Measurements from ENCODE around the gene GATAD2B. TPM values are rescaled to one million over a fixed set of nuclear protein-coding genes. Genes with fewer than 3 reads are reported as not detected.

Gene GATAD2B
- total RNA-seq, 4 donors from 2014 or later: 9.7 to 16.6 (median 12.0) TPM

GRCh38 chr1:153792631-153793041 lies 130.1 kb downstream of the GATAD2B start:
- Histone ChIP-seq H3K27ac (no peak overlapping the region), H3K36me3 (no peaks in the 10 kb centered on the region), H3K27me3 (no peaks in the 10 kb centered on the region), H3K4me1 (peaks cover 13 to 39% (median 20%) of the 10 kb centered on the region in 3 donors), H3K9me3 (no peaks in the 10 kb centered on the region), H3K4me3 (no peak overlapping the region)
- no peak for DNase-seq
- 83 to 84% methylated on average over 10 of the region's 11 CpGs for WGBS, 2 donors
- TF ChIP-seq CTCF (IDR thresholded peaks at IDR 0.05) (no peak), POLR2A (IDR thresholded peaks at IDR 0.05) (no peak)
- intact Hi-C loops (cut with DNase I): no loop called here

GRCh38 chr1:153791648-153792253 lies 131.0 kb downstream of the GATAD2B start:
- H3K4me3 ChIP-seq: peak overlapping the region in 1 of 4 donors; percentile 58
- H3K9me3 ChIP-seq: no peaks in the 10 kb centered on the region
- peak overlapping the region; percentile 42 to 93 (median 88) for H3K27ac ChIP-seq
- peaks cover 13 to 30% (median 20%) of the 10 kb centered on the region in 3 donors for H3K4me1 ChIP-seq
- H3K36me3 ChIP-seq: no peaks in the 10 kb centered on the region
- TF ChIP-seq CTCF (IDR thresholded peaks at IDR 0.05) (no peak), POLR2A (IDR thresholded peaks at IDR 0.05) (no peak)
- intact Hi-C loops (cut with DNase I): no loop called here
- no peaks in the 10 kb centered on the region for H3K27me3 ChIP-seq
- DNase-seq: no peak
- 48 to 67% methylated on average over 8 to 15 of the region's 16 CpGs for WGBS, 2 donors

GRCh38 chr1:153790966-153791647 lies 131.7 kb downstream of the GATAD2B start:
- no peak for DNase-seq
- Histone ChIP-seq H3K36me3 (no peaks in the 10 kb centered on the region), H3K27ac (peak overlapping the region; percentile 72 to 93 (median 88)), H3K27me3 (no peaks in the 10 kb centered on the region), H3K4me1 (peaks cover 13 to 30% (median 20%) of the 10 kb centered on the region in 3 donors), H3K4me3 (peak overlapping the region in 3 of 4 donors; percentile 18 to 58 (median 27)), H3K9me3 (no peaks in the 10 kb centered on the region)
- TF ChIP-seq CTCF (IDR thresholded peaks at IDR 0.05) (no peak), POLR2A (IDR thresholded peaks at IDR 0.05) (no peak)
- intact Hi-C loops (cut with DNase I): no loop called here
- 43 to 60% methylated on average over 9 of the region's 9 CpGs for WGBS, 2 donors

GRCh38 chr1:153790313-153790965 lies 132.3 kb downstream of the GATAD2B start:
- H3K27ac ChIP-seq: peak overlapping the region; percentile 72 to 93 (median 88)
- no peak for DNase-seq
- H3K36me3 ChIP-seq: no peaks in the 10 kb centered on the region
- H3K4me3 ChIP-seq: peak overlapping the region in 3 of 4 donors; percentile 18 to 58 (median 27)
- peaks cover 13 to 30% (median 20%) of the 10 kb centered on the region in 3 donors for H3K4me1 ChIP-seq
- H3K9me3 ChIP-seq: no peaks in the 10 kb centered on the region
- 15 to 53% methylated on average over 9 to 15 of the region's 16 CpGs for WGBS, 2 donors
- TF ChIP-seq CTCF (IDR thresholded peaks at IDR 0.05) (no peak), POLR2A (IDR thresholded peaks at IDR 0.05) (peak in 1 of 4 donors; percentile 24)
- H3K27me3 ChIP-seq: no peaks in the 10 kb centered on the region
- intact Hi-C loops (cut with DNase I): no loop called here

Measured in esophagus squamous epithelium (tissue), 5 donors.